T-helper 22 cell (primary cell): ENCODE data around the gene MTA3.
"Not testable (repeated sequence)": the region's sequence is repeated elsewhere in the genome, so short reads cannot be mapped to it uniquely, and the experiment has no call there.

Experiments
- DNase-seq: peaks from one replicate; pipeline ENCODE4 v3.0.0-alpha.2; 2020; ENCODE audit warnings: low read depth

Gene MTA3

GRCh38 chr2:42663106-42663780 lies 94.8 kb downstream of the MTA3 start:
- DNase-seq = no peak

- DNase-seq = no peak
Observed at GRCh38 chr2:42663828-42664227, 95.4 kb downstream of the MTA3 start.

- no peak for DNase-seq
Observed at GRCh38 chr2:42673989-42674579, 105.7 kb downstream of the MTA3 start.

- DNase-seq = no peak
Observed at GRCh38 chr2:42675815-42676214, 107.4 kb downstream of the MTA3 start.

- DNase-seq = no peak
Observed at GRCh38 chr2:42685303-42685702, 116.9 kb downstream of the MTA3 start.

GRCh38 chr2:42693013-42693615 lies 124.7 kb downstream of the MTA3 start:
- DNase-seq = no peak

- DNase-seq = no peak
Observed at GRCh38 chr2:42693688-42694479, 125.5 kb downstream of the MTA3 start.

GRCh38 chr2:42696987-42697386 lies 128.6 kb downstream of the MTA3 start:
- no peak for DNase-seq

GRCh38 chr2:42698940-42699339 lies 130.5 kb downstream of the MTA3 start:
- DNase-seq = no peak

GRCh38 chr2:42706836-42707235 lies 138.4 kb downstream of the MTA3 start:
- DNase-seq = no peak

GRCh38 chr2:42708179-42708578 lies 139.7 kb downstream of the MTA3 start:
- no peak for DNase-seq

GRCh38 chr2:42711896-42712295 lies 143.5 kb downstream of the MTA3 start:
- no peak for DNase-seq

- DNase-seq = no peak
Observed at GRCh38 chr2:42712934-42713333, 144.5 kb downstream of the MTA3 start.

GRCh38 chr2:42713920-42714319 lies 145.5 kb downstream of the MTA3 start:
- no peak for DNase-seq

- no peak for DNase-seq
Observed at GRCh38 chr2:42714686-42715085, 146.3 kb downstream of the MTA3 start.

GRCh38 chr2:42721898-42722297 lies 153.5 kb downstream of the MTA3 start:
- DNase-seq = no peak

GRCh38 chr2:42722320-42723190 lies 154.1 kb downstream of the MTA3 start:
- DNase-seq = no peak

- no peak for DNase-seq
Observed at GRCh38 chr2:42723465-42723864, 155.0 kb downstream of the MTA3 start.

GRCh38 chr2:42724886-42725285 lies 156.5 kb downstream of the MTA3 start:
- DNase-seq = no peak

GRCh38 chr2:42725657-42726056 lies 157.2 kb downstream of the MTA3 start:
- no peak for DNase-seq

GRCh38 chr2:42726680-42727079 lies 158.2 kb downstream of the MTA3 start:
- DNase-seq = no peak

GRCh38 chr2:42731316-42731715 lies 162.9 kb downstream of the MTA3 start:
- DNase-seq = not testable (repeated sequence)
